HepG2 (cell line): ENCODE measurements around the gene C11orf68. TPM values are rescaled to one million over a fixed set of nuclear protein-coding genes. Genes with fewer than 3 reads are reported as not detected.

ENCODE experiments used
- ATAC-seq: fragments of 200-7000 bp; cut with Tn5 transposase; 3 replicates; pipeline ENCODE4 v1.9.1; 2020; ENCODE audit warnings: mild to moderate bottlenecking, moderate library complexity
- BruUV-seq: library from RNA; stranded (reverse); fragments of 400-500 nt; replicated peaks from 2 replicates; lab custom pipeline; 2021; lab: Mats Ljungman, UMichigan
- CTCF ChIA-PET: fragments of 300-600 bp; formaldehyde crosslinking; extraction: SDS; loops from one replicate; lab custom pipeline; 2021; ENCODE audit warnings: low total read pairs, inconsistent platforms, low intra/inter-chr PET ratio; lab: Yijun Ruan, JAX
- POLR2A ChIA-PET: fragments of 350-600 bp; sonication (Branson Sonifier 250); formaldehyde crosslinking; loops from one replicate; lab custom pipeline; 2020; ENCODE audit warnings: antibody characterized with exemption, inconsistent platforms; lab: Yijun Ruan, JAX
- DNase-seq: peaks from one replicate; pipeline ENCODE4 v3.0.0-alpha.2; 2015; ENCODE audit warnings: low spot score
- FAIRE-seq: peaks from 3 replicates; lab custom pipeline; 2011; peaks lifted over from hg19 to GRCh38; lab: Jason Lieb, UNC
- H2AFZ ChIP-seq: one replicate; pipeline ENCODE4 v1.6.1; 2011; ENCODE audit warnings: low read length, inconsistent platforms
- H3K27ac ChIP-seq: fragments of 300-600 bp; 3 replicates; pipeline ENCODE4 v1.8.0; 2011; ENCODE audit warnings: mixed run types, mild to moderate bottlenecking, mixed read lengths, low read length, inconsistent platforms; ENCODE audit not compliant: insufficient read depth; ENCODE audit errors: extremely low read length
- H3K27me3 ChIP-seq, 2 experiments: fragments of 200-600 bp in 1 of 2; 2 replicates in 1 of 2; 3 replicates in 1 of 2; pipeline versions ENCODE4 v1.6.0 to v1.8.0; 2011; ENCODE audit warnings: low read length in 2 of 2, mild to moderate bottlenecking in 2 of 2, moderate library complexity in 2 of 2, inconsistent platforms in 1 of 2; ENCODE audit not compliant: insufficient read depth in 2 of 2, control insufficient read depth in 1 of 2
- H3K36me3 ChIP-seq, 2 experiments: fragments of 200-600 bp in 1 of 2; replicated peaks in 1 of 2; 2 replicates in 1 of 2; 3 replicates in 1 of 2; pipeline versions ENCODE4 v1.5.1 to v1.8.0; 2011; ENCODE audit warnings: low read length in 2 of 2, inconsistent platforms in 1 of 2; ENCODE audit not compliant: insufficient read depth in 2 of 2, control insufficient read depth in 1 of 2
- H3K4me1 ChIP-seq: 2 replicates; pipeline ENCODE4 v1.5.1; 2012; ENCODE audit warnings: low read length, inconsistent platforms; ENCODE audit not compliant: insufficient read depth
- H3K4me2 ChIP-seq: 2 replicates; pipeline ENCODE4 v1.6.0; 2011; ENCODE audit warnings: low read depth, low read length, inconsistent platforms
- H3K4me3 ChIP-seq, 3 experiments: fragments of 200-600 bp in 1 of 3; sonication (generic), shearing (Covaris generic) in 1 of 3; replicated peaks in 1 of 3; 2 replicates each; pipeline ENCODE4 v1.5.1; 2011 to 2016; ENCODE audit warnings: low read length in 3 of 3, inconsistent platforms in 2 of 3, low read depth in 2 of 3, mild to moderate bottlenecking in 2 of 3, control low read depth in 1 of 3, mixed read lengths in 1 of 3; ENCODE audit not compliant: insufficient read depth in 1 of 3
- H3K79me2 ChIP-seq: one replicate; pipeline ENCODE4 v1.6.1; 2011; ENCODE audit warnings: low read length, inconsistent platforms; ENCODE audit not compliant: insufficient read depth
- H3K9ac ChIP-seq: 2 replicates; pipeline ENCODE4 v1.6.0; 2011; ENCODE audit warnings: mild to moderate bottlenecking, low read depth, low read length, inconsistent platforms; ENCODE audit not compliant: insufficient read depth
- H3K9me3 ChIP-seq: 2 replicates; pipeline ENCODE4 v1.5.1; 2012; ENCODE audit warnings: mild to moderate bottlenecking, low read length
- H4K20me1 ChIP-seq: 2 replicates; pipeline ENCODE4 v1.6.0; 2011; ENCODE audit warnings: inconsistent platforms, mild to moderate bottlenecking, low read length, moderate library complexity; ENCODE audit not compliant: insufficient read depth
- GABPA ChIP-seq, 2 experiments: IDR thresholded peaks; 2 replicates each; pipeline ENCODE4 v1.6.1; 2011 to 2016; ENCODE audit warnings: low read depth in 2 of 2, low read length in 1 of 2, missing biosample characterization in 1 of 2, missing genetic modification characterization in 1 of 2
- GATAD1 ChIP-seq: IDR thresholded peaks from 2 replicates; pipeline ENCODE4 v1.6.1; 2016; ENCODE audit warnings: missing genetic modification reagents, missing compliant biosample characterization
- HIVEP1 ChIP-seq: sonication (generic); formaldehyde crosslinking; IDR thresholded peaks from 2 replicates; pipeline ENCODE4 v1.4.0; 2020; ENCODE audit warnings: mild to moderate bottlenecking, missing genetic modification reagents
- IKZF4 ChIP-seq: sonication (generic); formaldehyde crosslinking; IDR thresholded peaks from 2 replicates; pipeline ENCODE4 v1.5.1; 2020; ENCODE audit warnings: borderline replicate concordance, mild to moderate bottlenecking, low read depth, missing genetic modification reagents; ENCODE audit errors: not compliant biosample characterization
- MAZ ChIP-seq, 2 experiments: sonication (generic) in 1 of 2; formaldehyde crosslinking in 1 of 2; IDR thresholded peaks; 2 replicates each; pipeline versions ENCODE4 v1.5.0 to v1.6.1; 2012 to 2020; ENCODE audit warnings: low read depth in 2 of 2, mild to moderate bottlenecking in 2 of 2, borderline replicate concordance in 1 of 2, improper control_type of control experiment in 1 of 2, low read length in 1 of 2, missing genetic modification reagents in 1 of 2, moderate library complexity in 1 of 2
- ZNF768 ChIP-seq: sonication (generic); formaldehyde crosslinking; IDR thresholded peaks from 2 replicates; pipeline ENCODE4 v1.4.0; 2020; ENCODE audit warnings: missing genetic modification reagents
- WGBS: methylation state at CpG from one replicate; pipeline ENCODE4 v1.1.6; 2017; ENCODE audit warnings: low lambda C conversion rate; 5-methylcytosine and 5-hydroxymethylcytosine counted together
- in situ Hi-C: cut with HindIII; loops from 2 replicates; pipeline ENCODE4 v1.10.0; 2017; ENCODE audit warnings: low pct_unique_long_range_greater_than_20kb; ENCODE audit not compliant: extremely low pct_ligation_motif_present
- intact Hi-C: fragments of 100-400 bp; cut with micrococcal nuclease; formaldehyde crosslinking; loops from one replicate; pipeline ENCODE4 v1.10.0; 2022; ENCODE audit not compliant: unreplicated experiment
- polyA plus RNA-seq, 8 experiments: library from polyadenylated mRNA; depleted of rRNA in 3 of 8; stranded (reverse) in 7 of 8; unstranded in 1 of 8; fragments of >200 nt; fragmentation: Illumina TruSeq in 4 of 8; extraction: Trizol in 4 of 8; gene quantifications; 2 replicates each; pipeline versions ENCODE4 v1.2.1 to v1.2.3, GENCODE V29; 2011 to 2016; ENCODE audit warnings: low read depth in 4 of 8, missing spikeins in 1 of 8, mixed read lengths in 1 of 8; ENCODE audit not compliant: insufficient read depth in 1 of 8
- total RNA-seq, 5 experiments: library from RNA; depleted of rRNA; stranded (reverse); fragments of >200 nt; fragmentation: Illumina TruSeq; extraction: Trizol; gene quantifications; 2 replicates each; pipeline ENCODE4 v1.2.3, GENCODE V29; 2016; ENCODE audit warnings: low read depth in 1 of 5
- TF ChIP-seq, protein P1 (sequence below): fragments of 450-650 bp; IDR thresholded peaks from 2 replicates; pipeline ENCODE4 v1.6.1; 2016
- TF ChIP-seq, protein P2 (sequence below): sonication (generic); formaldehyde crosslinking; conservative IDR thresholded peaks from 2 replicates; pipeline ENCODE4 v1.8.1; 2023; ENCODE audit warnings: missing genetic modification reagents
- TF ChIP-seq, protein P3 (sequence below): sonication (generic); formaldehyde crosslinking; IDR thresholded peaks from 2 replicates; pipeline ENCODE4 v1.9.0; 2022; ENCODE audit warnings: missing genetic modification reagents, mild to moderate bottlenecking, borderline replicate concordance

The C11orf68 gene
- total and polyA plus RNA-seq, 2 of the 13 experiments (the other 11 are each of a cell fraction or from before 2014, with no cell fraction given) = 8.4 to 28.3 TPM

DNA sequence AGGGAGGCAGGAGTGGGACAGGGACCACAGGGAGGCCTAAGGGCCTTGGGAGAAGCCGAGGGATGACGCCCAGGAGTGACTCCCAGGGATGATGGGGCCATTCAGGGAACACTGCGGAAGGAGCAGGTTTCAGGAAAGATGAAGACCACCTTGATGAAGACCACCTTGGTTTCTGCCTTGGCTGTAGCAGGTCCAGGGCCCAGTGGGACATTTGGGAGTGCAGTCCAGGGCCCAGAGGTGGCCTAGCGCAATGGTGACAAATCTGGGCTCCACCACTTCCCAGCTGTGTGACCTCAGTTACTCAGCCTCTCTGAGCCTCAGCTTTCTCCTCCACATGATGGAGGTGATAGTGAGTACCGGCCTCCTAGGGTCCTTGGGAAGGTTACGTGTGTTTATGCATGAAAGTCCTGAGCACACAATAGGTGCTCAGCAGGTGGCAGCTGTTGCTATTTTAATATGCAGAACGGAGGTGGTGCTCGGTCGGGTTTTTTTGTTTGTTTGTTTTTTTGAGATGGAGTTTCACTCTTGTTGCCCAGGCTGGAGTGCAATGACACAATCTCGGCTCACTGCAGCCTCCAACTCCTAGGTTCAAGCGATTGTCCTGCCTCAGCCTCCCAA, 27.2 kb upstream of the C11orf68 start:
- FAIRE-seq (no peak), DNase-seq (no peak)
- WGBS = 31% methylated on average over 10 of the region's 11 CpGs
- Histone ChIP-seq H3K9ac (no peak overlapping the region), H3K79me2 (no peaks in the 10 kb centered on the region)
- TF ChIP-seq IKZF4 (CRISPR knock-in tag) = no peak
- peak; percentile 79 for TF ChIP-seq ZNF768 (CRISPR knock-in tag)
- TF ChIP-seq GABPA (IDR thresholded peaks at IDR 0.05; ENCODE audit: low read depth, low read length) = 0 out of 2 replicates have a peak, but pooled peaks have one; percentile 13
- no peak for TF ChIP-seq GABPA (CRISPR knock-in tag; IDR thresholded peaks at IDR 0.05; ENCODE audit: low read depth)
- TF ChIP-seq, all 625 proteins: peak for 2
- BruUV-seq = no TSS peak
- in situ Hi-C loops (no loop called here), intact Hi-C loops (no loop called here)
- ChIA-PET CTCF (no interaction called here), POLR2A (interaction anchor here (1.4 to 1.6 kb wide), 3 partner anchors 15 to 56 kb away, joined by 3 to 9 read pairs (median 5); partner anchors contain the start of genes CCDC85B and FOSL1)
- Histone ChIP-seq H3K36me3 (no peaks in the 10 kb centered on the region), H4K20me1 (no peaks in the 10 kb centered on the region), H3K9me3 (no peaks in the 10 kb centered on the region), H3K27me3 (peaks cover 0 to 29% of the 10 kb centered on the region in 2 experiments; a peak in 4 of 5 replicates), H3K4me1 (peaks cover 76% of the 10 kb centered on the region), H3K4me2 (no peak overlapping the region), H3K27ac (no peak overlapping the region), H3K4me3 (no peak overlapping the region; a peak in 1 of 6 replicates), H2AFZ (no peak overlapping the region)
- no peak for ATAC-seq

DNA sequence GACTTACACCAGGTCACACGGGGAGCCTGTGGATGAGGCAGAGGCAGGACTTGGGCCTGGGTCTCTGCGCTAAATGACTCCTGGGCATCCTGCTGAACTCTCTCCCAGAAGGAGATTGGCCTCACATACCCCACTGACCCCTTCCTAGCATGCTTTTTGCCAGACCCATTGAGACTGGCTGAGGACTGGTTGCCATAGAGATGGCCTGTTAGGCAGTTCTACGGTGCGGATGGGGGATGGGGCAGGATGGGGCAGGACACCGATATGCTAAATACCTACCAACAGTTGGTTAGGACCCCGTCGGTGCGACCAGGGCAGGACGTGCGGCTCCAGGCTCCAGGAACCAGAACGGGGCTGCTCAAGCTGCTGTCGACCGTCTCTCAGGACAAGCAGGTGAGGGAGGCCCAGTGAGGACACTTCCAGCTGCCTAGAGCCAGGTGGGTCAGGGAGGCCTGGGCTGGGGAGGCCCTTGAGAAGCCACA, 26.6 kb upstream of the C11orf68 start, which contains the start of gene TSGA10IP:
Gene TSGA10IP (plus strand): TSS at position 51 of the 482 bp plus-strand sequence. CDS start 196 bp downstream, at position 247.
- no peaks in the 10 kb centered on the region for H3K9me3 ChIP-seq
- peak within 1 kb of the TSS; percentile 52 for H3K4me2 ChIP-seq
- H3K9ac ChIP-seq = no peak within 1 kb of the TSS
- H3K27me3 ChIP-seq = peaks cover 0 to 30% of the 10 kb centered on the region in 2 experiments; a peak in 4 of 5 replicates
- no peak for FAIRE-seq
- intact Hi-C loops = no loop called here
- WGBS = 41% methylated on average over 10 of the region's 13 CpGs
- no peaks in the 10 kb centered on the region for H4K20me1 ChIP-seq
- H3K79me2 ChIP-seq = no peaks in the 10 kb centered on the region
- H3K27ac ChIP-seq = no peak within 1 kb of the TSS
- peaks cover 76% of the 10 kb centered on the region for H3K4me1 ChIP-seq
- H3K36me3 ChIP-seq = no peaks in the 10 kb centered on the region
- DNase-seq = no peak
- ChIA-PET CTCF (no interaction called here), POLR2A (no interaction called here)
- ATAC-seq = peak; percentile 17
- H3K4me3 ChIP-seq = peak within 1 kb of the TSS in 1 of 3 experiments; percentile 12; a peak in 1 of 6 replicates
- no peak within 1 kb of the TSS for H2AFZ ChIP-seq
- in situ Hi-C loops = no loop called here
- BruUV-seq = no TSS peak
- TF ChIP-seq HIVEP1 (CRISPR knock-in tag) (no peak), GATAD1 (CRISPR knock-in tag) (no peak), MAZ (IDR thresholded peaks at IDR 0.05; ENCODE audit: borderline replicate concordance, low read depth, low read length) (no peak), MAZ (CRISPR knock-in tag; IDR thresholded peaks at IDR 0.05; ENCODE audit: low read depth) (no peak)
- TF ChIP-seq, protein P1, sequence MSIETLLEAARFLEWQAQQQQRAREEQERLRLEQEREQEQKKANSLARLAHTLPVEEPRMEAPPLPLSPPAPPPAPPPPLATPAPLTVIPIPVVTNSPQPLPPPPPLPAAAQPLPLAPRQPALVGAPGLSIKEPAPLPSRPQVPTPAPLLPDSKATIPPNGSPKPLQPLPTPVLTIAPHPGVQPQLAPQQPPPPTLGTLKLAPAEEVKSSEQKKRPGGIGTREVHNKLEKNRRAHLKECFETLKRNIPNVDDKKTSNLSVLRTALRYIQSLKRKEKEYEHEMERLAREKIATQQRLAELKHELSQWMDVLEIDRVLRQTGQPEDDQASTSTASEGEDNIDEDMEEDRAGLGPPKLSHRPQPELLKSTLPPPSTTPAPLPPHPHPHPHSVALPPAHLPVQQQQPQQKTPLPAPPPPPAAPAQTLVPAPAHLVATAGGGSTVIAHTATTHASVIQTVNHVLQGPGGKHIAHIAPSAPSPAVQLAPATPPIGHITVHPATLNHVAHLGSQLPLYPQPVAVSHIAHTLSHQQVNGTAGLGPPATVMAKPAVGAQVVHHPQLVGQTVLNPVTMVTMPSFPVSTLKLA = no peak
- TF ChIP-seq, protein P2, sequence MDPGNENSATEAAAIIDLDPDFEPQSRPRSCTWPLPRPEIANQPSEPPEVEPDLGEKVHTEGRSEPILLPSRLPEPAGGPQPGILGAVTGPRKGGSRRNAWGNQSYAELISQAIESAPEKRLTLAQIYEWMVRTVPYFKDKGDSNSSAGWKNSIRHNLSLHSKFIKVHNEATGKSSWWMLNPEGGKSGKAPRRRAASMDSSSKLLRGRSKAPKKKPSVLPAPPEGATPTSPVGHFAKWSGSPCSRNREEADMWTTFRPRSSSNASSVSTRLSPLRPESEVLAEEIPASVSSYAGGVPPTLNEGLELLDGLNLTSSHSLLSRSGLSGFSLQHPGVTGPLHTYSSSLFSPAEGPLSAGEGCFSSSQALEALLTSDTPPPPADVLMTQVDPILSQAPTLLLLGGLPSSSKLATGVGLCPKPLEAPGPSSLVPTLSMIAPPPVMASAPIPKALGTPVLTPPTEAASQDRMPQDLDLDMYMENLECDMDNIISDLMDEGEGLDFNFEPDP (CRISPR knock-in tag) = no peak
- TF ChIP-seq, protein P3, sequence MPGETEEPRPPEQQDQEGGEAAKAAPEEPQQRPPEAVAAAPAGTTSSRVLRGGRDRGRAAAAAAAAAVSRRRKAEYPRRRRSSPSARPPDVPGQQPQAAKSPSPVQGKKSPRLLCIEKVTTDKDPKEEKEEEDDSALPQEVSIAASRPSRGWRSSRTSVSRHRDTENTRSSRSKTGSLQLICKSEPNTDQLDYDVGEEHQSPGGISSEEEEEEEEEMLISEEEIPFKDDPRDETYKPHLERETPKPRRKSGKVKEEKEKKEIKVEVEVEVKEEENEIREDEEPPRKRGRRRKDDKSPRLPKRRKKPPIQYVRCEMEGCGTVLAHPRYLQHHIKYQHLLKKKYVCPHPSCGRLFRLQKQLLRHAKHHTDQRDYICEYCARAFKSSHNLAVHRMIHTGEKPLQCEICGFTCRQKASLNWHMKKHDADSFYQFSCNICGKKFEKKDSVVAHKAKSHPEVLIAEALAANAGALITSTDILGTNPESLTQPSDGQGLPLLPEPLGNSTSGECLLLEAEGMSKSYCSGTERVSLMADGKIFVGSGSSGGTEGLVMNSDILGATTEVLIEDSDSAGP (CRISPR knock-in tag) = no peak
